Endothelial cell of umbilical vein (primary cell): Measurements from ENCODE around the gene NSUN7. TPM values are rescaled to one million over a fixed set of nuclear protein-coding genes. Genes with fewer than 3 reads are reported as not detected.

ENCODE experiments used
- BruUV-seq: library from RNA; stranded (reverse); fragments of 400-500 nt; replicated peaks from 2 replicates; lab custom pipeline; 2021; lab: Mats Ljungman, UMichigan
- CTCF ChIA-PET: fragments of 300-600, 350-600 bp; sonication (Branson Sonifier 250); formaldehyde crosslinking; loops from one replicate; lab custom pipeline; 2021; ENCODE audit warnings: antibody characterized with exemption, inconsistent platforms; lab: Charles Lee
- POLR2A ChIA-PET: fragments of 300-600, 350-600 bp; sonication (Branson Sonifier 250); formaldehyde crosslinking; loops from one replicate; lab custom pipeline; 2021; ENCODE audit warnings: antibody characterized with exemption, inconsistent platforms; lab: Charles Lee
- DNase-seq: peaks from one replicate; pipeline ENCODE4 v3.0.0-alpha.2; 2011; ENCODE audit warnings: low read depth, low spot score
- FAIRE-seq: peaks from 2 replicates; lab custom pipeline; 2011; peaks lifted over from hg19 to GRCh38; lab: Jason Lieb, UNC
- H2AFZ ChIP-seq: 2 replicates; pipeline ENCODE4 v1.6.0; 2012; ENCODE audit warnings: low read depth, low read length, control low read depth, inconsistent platforms
- H3K27ac ChIP-seq: 2 replicates; pipeline ENCODE4 v1.5.1; 2011; ENCODE audit warnings: low read depth, mild to moderate bottlenecking, control low read depth, low read length, moderate library complexity; ENCODE audit not compliant: insufficient read depth
- H3K27me3 ChIP-seq, 2 experiments: 2 replicates each; pipeline versions ENCODE4 v1.6.0 to v1.6.1; 2011; ENCODE audit warnings: low read length in 2 of 2, mixed read lengths in 1 of 2; ENCODE audit not compliant: control insufficient read depth in 2 of 2, insufficient read depth in 2 of 2
- H3K36me3 ChIP-seq, 2 experiments: 2 replicates in 1 of 2; 3 replicates in 1 of 2; pipeline ENCODE4 v1.5.1; 2011; ENCODE audit warnings: low read length in 2 of 2, mild to moderate bottlenecking in 1 of 2, moderate library complexity in 1 of 2; ENCODE audit not compliant: control insufficient read depth in 2 of 2, insufficient read depth in 2 of 2; ENCODE audit errors: extremely low read depth in 1 of 2
- H3K4me1 ChIP-seq: 3 replicates; pipeline ENCODE4 v1.5.1; 2011; ENCODE audit warnings: mild to moderate bottlenecking, low read length; ENCODE audit not compliant: control insufficient read depth, insufficient read depth; ENCODE audit errors: extremely low read depth
- H3K4me2 ChIP-seq: 2 replicates; pipeline ENCODE4 v1.6.1; 2011; ENCODE audit warnings: low read length, control low read depth, mixed read lengths; ENCODE audit not compliant: insufficient read depth
- H3K4me3 ChIP-seq, 3 experiments: fragments of 200-600 bp in 1 of 3; sonication (generic), shearing (Covaris generic) in 1 of 3; replicated peaks in 1 of 3; 2 replicates each; pipeline ENCODE4 v1.5.1; 2011 to 2016; ENCODE audit warnings: control low read depth in 3 of 3, low read length in 3 of 3, mild to moderate bottlenecking in 2 of 3, inconsistent platforms in 1 of 3, low read depth in 1 of 3, moderate library complexity in 1 of 3; ENCODE audit not compliant: insufficient read depth in 1 of 3
- H3K79me2 ChIP-seq: 2 replicates; pipeline ENCODE4 v1.6.0; 2012; ENCODE audit warnings: low read length, inconsistent platforms; ENCODE audit not compliant: control insufficient read depth, insufficient read depth
- H3K9ac ChIP-seq: replicated peaks from 2 replicates; pipeline ENCODE3; 2011; ENCODE audit warnings: low read length, control low read depth; ENCODE audit not compliant: insufficient read depth; ENCODE audit errors: extremely low read depth
- H3K9me1 ChIP-seq: replicated peaks from 3 replicates; pipeline ENCODE4 v1.6.0; 2011; ENCODE audit warnings: mild to moderate bottlenecking, low read length; ENCODE audit not compliant: control insufficient read depth, insufficient read depth; ENCODE audit errors: extremely low read depth
- H3K9me3 ChIP-seq: replicated peaks from 2 replicates; pipeline ENCODE4 v1.5.1; 2012; ENCODE audit warnings: low read length, inconsistent platforms; ENCODE audit not compliant: control insufficient read depth, insufficient read depth
- H4K20me1 ChIP-seq: replicated peaks from 2 replicates; pipeline ENCODE3; 2011; ENCODE audit warnings: mild to moderate bottlenecking, low read length; ENCODE audit not compliant: control insufficient read depth, insufficient read depth; ENCODE audit errors: extremely low read depth
- EZH2 ChIP-seq: IDR thresholded peaks from 2 replicates; pipeline ENCODE4 v1.6.1; 2012; ENCODE audit warnings: borderline replicate concordance, low read depth, mild to moderate bottlenecking, moderate library complexity, low read length, inconsistent platforms; ENCODE audit not compliant: severe bottlenecking
- FOS ChIP-seq: IDR thresholded peaks from 2 replicates; pipeline ENCODE4 v1.6.1; 2011; ENCODE audit warnings: mild to moderate bottlenecking, low read length, moderate library complexity, borderline replicate concordance; ENCODE audit not compliant: insufficient read depth
- GATA2 ChIP-seq: IDR thresholded peaks from 2 replicates; pipeline ENCODE4 v1.7.0; 2011; ENCODE audit warnings: low read depth, mild to moderate bottlenecking, moderate library complexity, mixed read lengths, low read length; ENCODE audit not compliant: insufficient read length, insufficient read depth
- JUN ChIP-seq: IDR thresholded peaks from 2 replicates; pipeline ENCODE4 v1.6.1; 2011; ENCODE audit warnings: borderline replicate concordance, low read depth; ENCODE audit not compliant: insufficient read length, insufficient read depth
- MAX ChIP-seq: IDR thresholded peaks from 2 replicates; pipeline ENCODE4 v1.6.1; 2011; ENCODE audit not compliant: insufficient read depth, insufficient read length
- MYC ChIP-seq: IDR thresholded peaks from one replicate; pipeline ENCODE4 v1.6.1; 2011; ENCODE audit warnings: mild to moderate bottlenecking, low read depth, low read length
- POLR2A ChIP-seq: IDR thresholded peaks from 2 replicates; pipeline ENCODE4 v1.6.1; 2012; ENCODE audit warnings: low read depth, mild to moderate bottlenecking, control low read depth, low read length
- POLR2AphosphoS5 ChIP-seq: IDR thresholded peaks from 2 replicates; pipeline ENCODE4 v1.6.1; 2012; ENCODE audit warnings: low read depth, mild to moderate bottlenecking, control low read depth, low read length, moderate library complexity; ENCODE audit not compliant: insufficient read depth
- dilution Hi-C: fragments of 300-500 bp; cut with MboI; formaldehyde crosslinking; loops from one replicate; pipeline ENCODE4 v1.15.0; 2019; ENCODE audit warnings: low sequenced_read_pairs; ENCODE audit not compliant: extremely low pct_ligation_motif_present
- intact Hi-C: fragments of 100-400 bp; cut with micrococcal nuclease; formaldehyde crosslinking; loops from one replicate; pipeline ENCODE4 v1.10.0; 2022
- polyA plus RNA-seq, 4 experiments: library from polyadenylated mRNA; depleted of rRNA in 3 of 4; stranded (reverse) in 3 of 4; unstranded in 1 of 4; fragments of >200 nt; gene quantifications; 2 replicates each; pipeline versions ENCODE4 v1.2.1 to v1.2.3, GENCODE V29; 2011 to 2012; ENCODE audit warnings: missing spikeins in 1 of 4
- total RNA-seq: library from RNA; stranded (reverse); gene quantifications from 2 replicates; pipeline ENCODE4 v1.2.3, GENCODE V29; 2021
- TF ChIP-seq, protein P1 (sequence below), 2 donors: IDR thresholded peaks; 1 replicate in 1 of 2; 2 replicates in 1 of 2; pipeline ENCODE4 v1.5.1; 2011; ENCODE audit warnings: low read length in 2 of 2, mild to moderate bottlenecking in 2 of 2, moderate library complexity in 2 of 2, control low read depth in 1 of 2, inconsistent platforms in 1 of 2, low read depth in 1 of 2; ENCODE audit not compliant: insufficient read depth in 1 of 2; ENCODE audit errors: extremely low read depth in 1 of 2

The NSUN7 gene
- total and polyA plus RNA-seq, 2 donors (not counting 3 experiments of a cell fraction or from before 2014, with no cell fraction given): 0.03 to 0.20 TPM

GRCh38 chr4:40730091-40730679, 19.6 kb upstream of the NSUN7 start:
- no peaks in the 10 kb centered on the region for H4K20me1 ChIP-seq
- TF ChIP-seq MYC (no peak), JUN (no peak), EZH2 (no peak), MAX (no peak), POLR2A (no peak), FOS (no peak), GATA2 (no peak), POLR2AphosphoS5 (no peak)
- TF ChIP-seq, protein P1, sequence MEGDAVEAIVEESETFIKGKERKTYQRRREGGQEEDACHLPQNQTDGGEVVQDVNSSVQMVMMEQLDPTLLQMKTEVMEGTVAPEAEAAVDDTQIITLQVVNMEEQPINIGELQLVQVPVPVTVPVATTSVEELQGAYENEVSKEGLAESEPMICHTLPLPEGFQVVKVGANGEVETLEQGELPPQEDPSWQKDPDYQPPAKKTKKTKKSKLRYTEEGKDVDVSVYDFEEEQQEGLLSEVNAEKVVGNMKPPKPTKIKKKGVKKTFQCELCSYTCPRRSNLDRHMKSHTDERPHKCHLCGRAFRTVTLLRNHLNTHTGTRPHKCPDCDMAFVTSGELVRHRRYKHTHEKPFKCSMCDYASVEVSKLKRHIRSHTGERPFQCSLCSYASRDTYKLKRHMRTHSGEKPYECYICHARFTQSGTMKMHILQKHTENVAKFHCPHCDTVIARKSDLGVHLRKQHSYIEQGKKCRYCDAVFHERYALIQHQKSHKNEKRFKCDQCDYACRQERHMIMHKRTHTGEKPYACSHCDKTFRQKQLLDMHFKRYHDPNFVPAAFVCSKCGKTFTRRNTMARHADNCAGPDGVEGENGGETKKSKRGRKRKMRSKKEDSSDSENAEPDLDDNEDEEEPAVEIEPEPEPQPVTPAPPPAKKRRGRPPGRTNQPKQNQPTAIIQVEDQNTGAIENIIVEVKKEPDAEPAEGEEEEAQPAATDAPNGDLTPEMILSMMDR (IDR thresholded peaks at IDR 0.05; ENCODE audit: extremely low read depth in 1 of 2, insufficient read depth in 1 of 2, low read depth in 1 of 2, low read length in 2 of 2): no peak
- no peak overlapping the region for H3K9ac ChIP-seq
- DNase-seq (no peak), FAIRE-seq (no peak)
- dilution Hi-C loops (no loop called here), intact Hi-C loops (no loop called here)
- ChIA-PET POLR2A (no interaction called here), CTCF (no interaction called here)
- H3K36me3 ChIP-seq: no peaks in the 10 kb centered on the region
- no peak overlapping the region for H3K4me3 ChIP-seq
- H3K9me1 ChIP-seq: no peaks in the 10 kb centered on the region
- H2AFZ ChIP-seq: no peak overlapping the region
- peaks cover 4 to 13% of the 10 kb centered on the region in 2 experiments for H3K27me3 ChIP-seq
- H3K27ac ChIP-seq: no peak overlapping the region
- no peaks in the 10 kb centered on the region for H3K9me3 ChIP-seq
- BruUV-seq: no TSS peak
- H3K4me1 ChIP-seq: no peaks in the 10 kb centered on the region
- H3K79me2 ChIP-seq: no peaks in the 10 kb centered on the region
- H3K4me2 ChIP-seq: no peak overlapping the region
